Fibroblast of lung (primary cell): ENCODE results near the gene OR10A7. TPM values are rescaled to one million over a fixed set of nuclear protein-coding genes. Genes with fewer than 3 reads are reported as not detected.
"Not testable (repeated sequence)": the region's sequence is repeated elsewhere in the genome, so short reads cannot be mapped to it uniquely, and the experiment has no call there.

Source experiments
- DNase-seq, 2 donors: peaks; one replicate each; pipeline versions ENCODE4 v3.0.0 to v3.0.0-alpha.2; 2010; ENCODE audit warnings: low read depth in 2 of 2
- H2AFZ ChIP-seq: 2 replicates; pipeline ENCODE4 v1.5.1; 2012; ENCODE audit warnings: low read length, control low read depth, inconsistent platforms
- H3K27ac ChIP-seq: 2 replicates; pipeline ENCODE4 v1.5.1; 2011; ENCODE audit warnings: low read length, control low read depth; ENCODE audit not compliant: insufficient read depth
- H3K27me3 ChIP-seq: 2 replicates; pipeline ENCODE4 v1.5.1; 2011; ENCODE audit warnings: mild to moderate bottlenecking, low read length; ENCODE audit not compliant: control insufficient read depth, insufficient read depth
- H3K36me3 ChIP-seq: 2 replicates; pipeline ENCODE4 v1.5.1; 2011; ENCODE audit warnings: low read length; ENCODE audit not compliant: control insufficient read depth, insufficient read depth
- H3K4me1 ChIP-seq: 2 replicates; pipeline ENCODE4 v1.5.1; 2011; ENCODE audit warnings: low read length; ENCODE audit not compliant: control insufficient read depth, insufficient read depth; ENCODE audit errors: extremely low read depth
- H3K4me2 ChIP-seq: 2 replicates; pipeline ENCODE4 v1.5.1; 2011; ENCODE audit warnings: low read length, control low read depth; ENCODE audit not compliant: insufficient read depth; ENCODE audit errors: extremely low read depth
- H3K4me3 ChIP-seq, 4 experiments: fragments of 200-600 bp in 1 of 4; sonication (generic) in 1 of 4; replicated peaks in 1 of 4; 2 replicates each; pipeline ENCODE4 v1.5.1; 2011 to 2016; ENCODE audit warnings: low read length in 4 of 4, low read depth in 3 of 4, mild to moderate bottlenecking in 3 of 4, control low read depth in 2 of 4, inconsistent platforms in 1 of 4, mixed read lengths in 1 of 4; ENCODE audit not compliant: insufficient read depth in 1 of 4; ENCODE audit errors: control extremely low read depth in 1 of 4
- H3K79me2 ChIP-seq: 2 replicates; pipeline ENCODE4 v1.5.1; 2012; ENCODE audit warnings: mild to moderate bottlenecking, low read length, inconsistent platforms; ENCODE audit not compliant: control insufficient read depth, insufficient read depth
- H3K9ac ChIP-seq: 2 replicates; pipeline ENCODE4 v1.5.1; 2011; ENCODE audit warnings: mild to moderate bottlenecking, low read length, control low read depth; ENCODE audit not compliant: insufficient read depth
- H3K9me3 ChIP-seq: 2 replicates; pipeline ENCODE4 v1.5.1; 2012; ENCODE audit warnings: low read depth, low read length; ENCODE audit not compliant: control insufficient read depth, insufficient read depth
- H4K20me1 ChIP-seq: 2 replicates; pipeline ENCODE4 v1.5.1; 2011; ENCODE audit warnings: low read length; ENCODE audit not compliant: control insufficient read depth, insufficient read depth; ENCODE audit errors: extremely low read depth
- EZH2 ChIP-seq: IDR thresholded peaks from 2 replicates; pipeline ENCODE4 v1.5.1; 2012; ENCODE audit warnings: low read length, control low read depth, mild to moderate bottlenecking; ENCODE audit errors: missing control alignments
- polyA minus RNA-seq: library from RNA; depleted of rRNA, polyadenylated mRNA; stranded (reverse); fragments of >200 nt; gene quantifications from 2 replicates; pipeline ENCODE4 v1.2.3, GENCODE V29; 2011; ENCODE audit warnings: low replicate concordance
- polyA plus RNA-seq, 2 donors: library from polyadenylated mRNA; depleted of rRNA in 1 of 2; stranded (reverse) in 1 of 2; unstranded in 1 of 2; fragments of >200 nt; gene quantifications; 2 replicates each; pipeline ENCODE4 v1.2.1, GENCODE V29; 2011 to 2012; ENCODE audit warnings: missing spikeins in 1 of 2
- total RNA-seq: library from RNA; depleted of rRNA; stranded (reverse); fragments of >200 nt; gene quantifications from 2 replicates; pipeline ENCODE4 v1.2.1, GENCODE V29; 2014
- TF ChIP-seq, protein P1 (sequence below), 2 donors: IDR thresholded peaks in 1 of 2; conservative IDR thresholded peaks in 1 of 2; 1 replicate in 1 of 2; 2 replicates in 1 of 2; pipeline ENCODE4 v1.5.1; 2011 to 2012; ENCODE audit warnings: low read length in 2 of 2, control low read depth in 1 of 2, inconsistent platforms in 1 of 2, low read depth in 1 of 2, mild to moderate bottlenecking in 1 of 2

The OR10A7 gene, protein sequence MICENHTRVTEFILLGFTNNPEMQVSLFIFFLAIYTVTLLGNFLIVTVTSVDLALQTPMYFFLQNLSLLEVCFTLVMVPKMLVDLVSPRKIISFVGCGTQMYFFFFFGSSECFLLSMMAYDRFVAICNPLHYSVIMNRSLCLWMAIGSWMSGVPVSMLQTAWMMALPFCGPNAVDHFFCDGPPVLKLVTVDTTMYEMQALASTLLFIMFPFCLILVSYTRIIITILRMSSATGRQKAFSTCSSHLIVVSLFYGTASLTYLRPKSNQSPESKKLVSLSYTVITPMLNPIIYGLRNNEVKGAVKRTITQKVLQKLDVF
- total RNA-seq (not detected in 2 replicates), polyA plus RNA-seq (not detected in 2 replicates), polyA minus RNA-seq (not detected in 2 replicates)
- polyA plus RNA-seq (2012): not detected in 2 replicates

DNA sequence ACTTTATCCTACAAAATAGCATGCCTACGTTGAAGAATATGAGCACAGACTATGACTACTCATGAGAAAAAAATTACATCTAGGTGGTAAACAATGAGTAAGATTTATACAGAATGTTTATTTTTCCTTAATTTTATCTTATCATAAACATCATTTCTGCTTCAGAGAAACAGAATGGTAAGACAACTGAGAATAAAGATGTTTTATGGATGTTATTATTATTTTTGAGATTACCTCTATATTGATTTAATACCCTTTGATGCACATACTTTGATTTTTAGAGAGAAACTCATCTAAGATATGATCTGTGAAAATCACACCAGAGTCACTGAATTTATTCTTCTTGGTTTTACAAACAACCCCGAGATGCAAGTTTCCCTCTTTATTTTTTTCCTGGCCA is at the start of gene OR10A7:
Gene OR10A7, plus strand, starts transcription at position 301 of the 400 bp plus-strand sequence. Its CDS starts 0 bp downstream, at position 301.
- TF ChIP-seq, protein P1, sequence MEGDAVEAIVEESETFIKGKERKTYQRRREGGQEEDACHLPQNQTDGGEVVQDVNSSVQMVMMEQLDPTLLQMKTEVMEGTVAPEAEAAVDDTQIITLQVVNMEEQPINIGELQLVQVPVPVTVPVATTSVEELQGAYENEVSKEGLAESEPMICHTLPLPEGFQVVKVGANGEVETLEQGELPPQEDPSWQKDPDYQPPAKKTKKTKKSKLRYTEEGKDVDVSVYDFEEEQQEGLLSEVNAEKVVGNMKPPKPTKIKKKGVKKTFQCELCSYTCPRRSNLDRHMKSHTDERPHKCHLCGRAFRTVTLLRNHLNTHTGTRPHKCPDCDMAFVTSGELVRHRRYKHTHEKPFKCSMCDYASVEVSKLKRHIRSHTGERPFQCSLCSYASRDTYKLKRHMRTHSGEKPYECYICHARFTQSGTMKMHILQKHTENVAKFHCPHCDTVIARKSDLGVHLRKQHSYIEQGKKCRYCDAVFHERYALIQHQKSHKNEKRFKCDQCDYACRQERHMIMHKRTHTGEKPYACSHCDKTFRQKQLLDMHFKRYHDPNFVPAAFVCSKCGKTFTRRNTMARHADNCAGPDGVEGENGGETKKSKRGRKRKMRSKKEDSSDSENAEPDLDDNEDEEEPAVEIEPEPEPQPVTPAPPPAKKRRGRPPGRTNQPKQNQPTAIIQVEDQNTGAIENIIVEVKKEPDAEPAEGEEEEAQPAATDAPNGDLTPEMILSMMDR (conservative IDR thresholded peaks at IDR 0.05 in 1 of 2, IDR thresholded peaks at IDR 0.05 in 1 of 2; ENCODE audit: low read depth in 1 of 2, low read length in 2 of 2): no peak
- TF ChIP-seq EZH2: no peak

DNA sequence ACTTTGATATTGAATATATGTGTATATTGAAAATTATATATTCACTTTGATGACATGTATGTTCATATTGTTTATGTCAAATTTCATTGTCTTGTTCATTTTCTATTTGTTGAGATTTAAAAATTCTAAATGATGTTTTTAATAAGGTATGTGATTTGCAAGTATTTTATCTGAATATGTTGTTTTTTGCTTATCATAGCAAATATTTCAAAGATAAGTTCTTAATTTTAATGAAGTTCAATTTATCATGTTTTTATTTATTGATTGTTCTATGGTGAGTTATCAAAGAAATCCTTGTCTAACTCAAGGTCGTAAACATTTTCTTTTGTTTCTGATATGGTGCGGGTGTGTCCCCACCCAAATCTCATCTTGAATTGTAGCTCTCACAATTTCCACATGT is 49.4 kb upstream of the OR10A7 start:
- TF ChIP-seq EZH2: no peak
- TF ChIP-seq, protein P1 (conservative IDR thresholded peaks at IDR 0.05 in 1 of 2, IDR thresholded peaks at IDR 0.05 in 1 of 2; ENCODE audit: low read depth in 1 of 2, low read length in 2 of 2): no peak
- Histone ChIP-seq H3K9me3 (no peaks in the 10 kb centered on the region), H3K4me1 (no peaks in the 10 kb centered on the region), H3K27ac (no peak overlapping the region), H3K27me3 (no peaks in the 10 kb centered on the region), H3K4me3 (no peak overlapping the region), H3K36me3 (no peaks in the 10 kb centered on the region), H3K4me2 (no peak overlapping the region), H4K20me1 (no peaks in the 10 kb centered on the region), H3K9ac (no peak overlapping the region), H3K79me2 (no peaks in the 10 kb centered on the region), H2AFZ (no peak overlapping the region)
- DNase-seq: no peak

More for the DNA sequence above, at the start of gene OR10A7:
- Histone ChIP-seq H3K9ac (no peak within 1 kb of the TSS), H3K4me1 (no peaks in the 10 kb centered on the region), H2AFZ (no peak within 1 kb of the TSS), H3K27me3 (no peaks in the 10 kb centered on the region), H4K20me1 (no peaks in the 10 kb centered on the region), H3K4me3 (no peak within 1 kb of the TSS), H3K36me3 (no peaks in the 10 kb centered on the region), H3K27ac (no peak within 1 kb of the TSS), H3K79me2 (no peaks in the 10 kb centered on the region), H3K9me3 (no peaks in the 10 kb centered on the region), H3K4me2 (no peak within 1 kb of the TSS)
- no peak for DNase-seq

DNA sequence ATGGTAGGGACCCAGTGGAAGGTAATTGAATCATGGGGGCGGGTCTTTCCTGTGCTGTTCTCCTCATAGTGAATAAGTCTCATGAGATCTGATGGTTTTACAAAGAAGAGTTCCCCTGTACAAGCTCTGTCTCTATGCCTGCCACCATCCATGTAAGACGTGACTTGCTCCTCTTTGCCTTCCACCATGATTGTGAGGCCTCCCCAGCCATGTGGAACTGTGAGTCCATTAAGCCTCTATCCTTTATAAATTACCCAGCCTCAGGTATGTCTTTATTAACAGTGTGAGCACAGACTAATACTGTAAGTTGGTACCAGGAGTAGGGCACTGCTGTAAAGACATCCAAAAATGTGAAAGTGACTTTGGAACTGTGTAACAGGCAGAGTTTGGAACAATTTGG is 49.0 kb upstream of the OR10A7 start:
- H3K36me3 ChIP-seq, H3K79me2 ChIP-seq, H3K27ac ChIP-seq, DNase-seq, H3K9ac ChIP-seq, H3K27me3 ChIP-seq, H3K4me2 ChIP-seq, H3K9me3 ChIP-seq, H3K4me3 ChIP-seq, H3K4me1 ChIP-seq, H4K20me1 ChIP-seq, H2AFZ ChIP-seq: not testable (repeated sequence)
